Naive B cell (primary cell): ENCODE results near the gene TEKT1. TPM values are rescaled to one million over a fixed set of nuclear protein-coding genes. Genes with fewer than 3 reads are reported as not detected.
A peak's percentile ranks its signal among the peaks of the same experiment; 100 is the strongest.

Experiments used
- ATAC-seq, 2 donors: fragments of 150-1000 bp; cut with Tn5 transposase; 2 replicates each; pipeline ENCODE4 v1.10.0; 2021; ENCODE audit warnings: low read depth in 2 of 2, mild to moderate bottlenecking in 2 of 2, moderate library complexity in 2 of 2
- DNase-seq: peaks from one replicate; pipeline ENCODE4 v3.0.0; 2022
- H3K27ac Mint-ChIP-seq, 6 donors: one replicate each; pipeline ENCODE4 v1.8.0; 2020 to 2022; ENCODE audit warnings: mild to moderate bottlenecking in 6 of 6, mixed read lengths in 6 of 6, moderate library complexity in 5 of 6, inconsistent platforms in 2 of 6
- H3K27me3 Mint-ChIP-seq, 3 donors: one replicate each; pipeline ENCODE4 v1.8.0; 2021 to 2022; ENCODE audit warnings: mixed read lengths in 3 of 3, mild to moderate bottlenecking in 1 of 3
- H3K36me3 Mint-ChIP-seq, 2 donors: one replicate each; pipeline ENCODE4 v1.8.0; 2020 to 2022; ENCODE audit warnings: mixed read lengths in 2 of 2, inconsistent platforms in 1 of 2, mild to moderate bottlenecking in 1 of 2
- H3K4me1 Mint-ChIP-seq, 3 donors: one replicate each; pipeline ENCODE4 v1.8.0; 2020 to 2022; ENCODE audit warnings: mixed read lengths in 3 of 3, inconsistent platforms in 1 of 3, mild to moderate bottlenecking in 1 of 3, moderate library complexity in 1 of 3
- H3K4me3 Mint-ChIP-seq, 8 donors: one replicate each; pipeline ENCODE4 v1.8.0; 2020 to 2022; ENCODE audit warnings: mild to moderate bottlenecking in 8 of 8, mixed read lengths in 8 of 8, moderate library complexity in 8 of 8, inconsistent platforms in 2 of 8
- H3K9me3 Mint-ChIP-seq, 7 donors: one replicate each; pipeline ENCODE4 v1.8.0; 2020 to 2022; ENCODE audit warnings: mixed read lengths in 7 of 7, mild to moderate bottlenecking in 5 of 7, inconsistent platforms in 2 of 7, moderate library complexity in 1 of 7
- polyA plus RNA-seq, 6 donors: library from polyadenylated mRNA; unstranded; fragments of 300-500 nt; fragmentation: Illumina TruSeq; gene quantifications; one replicate each; pipeline ENCODE4 v1.2.3, GENCODE V29; 2021; ENCODE audit warnings: low read depth in 6 of 6

TEKT1 gene
- polyA plus RNA-seq, 6 donors from 2014 or later = not detected

DNA sequence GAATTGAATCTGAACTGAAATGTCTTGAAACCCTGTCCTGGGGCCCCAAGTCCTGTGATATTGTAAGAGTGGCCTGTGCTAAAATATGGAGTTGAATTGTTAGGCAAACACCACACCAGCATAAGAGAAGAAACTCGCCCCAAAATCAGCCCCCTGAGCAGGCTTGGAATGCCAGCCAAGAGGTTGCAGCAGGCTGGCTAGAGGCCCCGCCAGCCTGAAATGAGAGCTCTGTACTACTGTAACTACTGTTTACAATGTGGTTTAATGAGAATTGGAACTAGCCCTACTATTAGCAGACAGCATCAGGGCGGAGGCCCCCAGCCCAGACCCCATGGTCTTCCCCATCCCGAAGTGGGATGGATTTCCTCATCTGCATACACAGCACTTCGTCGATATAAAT is 31.8 kb downstream of the TEKT1 start:
- H3K27ac Mint-ChIP-seq = no peak overlapping the region

DNA sequence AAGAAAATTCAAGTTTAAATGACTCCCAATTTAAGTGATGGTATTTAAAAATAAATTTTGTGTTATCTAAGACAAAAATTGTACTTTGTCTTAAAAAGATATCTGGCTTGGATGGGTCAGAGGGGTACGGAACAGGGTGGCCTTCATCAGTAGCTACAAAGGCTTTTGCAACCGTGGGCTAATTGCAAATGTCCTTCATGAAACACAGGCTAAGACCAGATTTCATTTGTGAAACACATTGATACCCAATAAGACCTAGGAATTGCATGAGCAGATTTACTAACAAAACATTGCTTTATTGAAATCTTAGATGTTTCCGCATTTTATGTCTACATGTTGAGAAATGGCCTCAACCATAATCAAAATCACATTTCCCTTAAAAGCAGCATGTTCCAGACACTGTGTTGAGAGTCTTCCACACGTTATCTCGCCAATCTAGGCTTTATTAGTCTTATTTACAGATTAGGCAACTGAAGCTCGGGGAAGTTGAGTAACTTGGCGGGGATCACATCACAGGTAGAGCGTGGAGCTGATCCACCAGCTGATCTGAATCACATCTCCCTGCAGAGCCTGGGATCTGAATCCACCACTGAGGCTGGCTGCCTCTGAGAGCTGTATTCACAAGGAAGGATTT is 33.7 kb downstream of the TEKT1 start:
- no peaks in the 10 kb centered on the region for H3K4me1 Mint-ChIP-seq
- no peaks in the 10 kb centered on the region for H3K9me3 Mint-ChIP-seq
- no peaks in the 10 kb centered on the region for H3K36me3 Mint-ChIP-seq
- no peak for DNase-seq
- H3K27me3 Mint-ChIP-seq = peaks cover 28 to 44% (median 28%) of the 10 kb centered on the region in 3 donors
- no peak overlapping the region for H3K4me3 Mint-ChIP-seq
- no peak for ATAC-seq
- H3K27ac Mint-ChIP-seq = no peak overlapping the region

More for the DNA sequence above, 31.8 kb downstream of the TEKT1 start:
- ATAC-seq (no peak), DNase-seq (no peak)
- H3K27me3 Mint-ChIP-seq = peaks cover 17 to 39% (median 28%) of the 10 kb centered on the region in 3 donors
- H3K4me1 Mint-ChIP-seq = no peaks in the 10 kb centered on the region
- H3K9me3 Mint-ChIP-seq = no peaks in the 10 kb centered on the region
- no peaks in the 10 kb centered on the region for H3K36me3 Mint-ChIP-seq
- H3K4me3 Mint-ChIP-seq = no peak overlapping the region

- H3K4me1 Mint-ChIP-seq = no peaks in the 10 kb centered on the region
- peaks cover 33 to 52% (median 37%) of the 10 kb centered on the region in 3 donors for H3K27me3 Mint-ChIP-seq
- no peaks in the 10 kb centered on the region for H3K9me3 Mint-ChIP-seq
These were observed 34.5 kb downstream of the TEKT1 start for GRCh38 chr17:6796887-6797490.

DNA sequence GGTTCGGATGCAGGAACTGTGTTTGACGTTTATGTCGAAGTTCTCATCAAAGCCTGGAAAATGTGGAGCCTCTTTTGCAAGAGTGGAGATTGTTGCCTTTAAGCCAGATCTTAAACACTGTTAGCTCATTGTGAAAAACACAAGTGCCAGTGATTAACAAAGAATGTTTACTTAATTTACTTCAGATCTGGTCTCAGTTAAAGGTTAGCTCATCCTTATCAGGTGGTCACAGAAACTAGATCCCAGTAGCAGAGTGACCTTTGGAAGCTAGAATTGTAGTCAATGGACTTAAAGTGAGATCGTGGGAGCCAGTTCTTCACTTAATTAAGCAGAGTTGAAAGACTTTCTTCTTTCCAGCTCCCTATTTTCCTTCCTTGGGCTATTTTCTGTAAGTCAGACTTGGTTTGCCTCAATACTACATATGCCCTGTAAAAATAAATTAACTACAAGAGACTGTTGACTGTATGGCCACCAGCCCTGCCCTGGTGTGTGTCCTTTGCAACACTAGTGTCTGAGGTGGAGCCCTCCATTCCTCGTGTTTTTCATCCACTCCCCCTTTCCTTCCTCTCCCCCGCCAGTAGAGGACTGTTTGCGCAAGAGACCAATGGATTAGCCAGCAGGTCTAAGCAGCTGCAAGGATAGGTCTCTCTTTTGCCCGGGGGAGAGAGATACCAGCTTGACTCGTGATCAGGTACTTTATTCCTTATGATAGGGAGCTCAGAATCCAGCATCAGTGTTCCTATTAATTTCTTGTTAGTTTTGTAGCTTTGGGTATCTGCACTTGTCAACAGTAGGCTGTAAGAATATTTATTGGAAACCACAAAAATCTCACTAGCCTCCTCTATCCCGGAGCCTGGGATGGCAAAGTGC is 35.3 kb downstream of the TEKT1 start:
- no peak for ATAC-seq
- Mint-ChIP-seq H3K27me3 (peaks cover 38 to 52% (median 44%) of the 10 kb centered on the region in 3 donors), H3K4me1 (no peaks in the 10 kb centered on the region), H3K9me3 (no peaks in the 10 kb centered on the region), H3K4me3 (no peak overlapping the region), H3K36me3 (no peaks in the 10 kb centered on the region), H3K27ac (peak overlapping the region in 1 of 6 donors; percentile 44)
- DNase-seq = no peak

More at GRCh38 chr17:6796887-6797490, 34.5 kb downstream of the TEKT1 start:
- no peak for ATAC-seq
- no peak overlapping the region for H3K27ac Mint-ChIP-seq
- H3K36me3 Mint-ChIP-seq = no peaks in the 10 kb centered on the region
- DNase-seq = no peak
- no peak overlapping the region for H3K4me3 Mint-ChIP-seq

GRCh38 chr17:6793748-6794493 is 37.6 kb downstream of the TEKT1 start:
- Mint-ChIP-seq H3K27me3 (peaks cover 42 to 56% (median 54%) of the 10 kb centered on the region in 3 donors), H3K27ac (no peak overlapping the region), H3K9me3 (no peaks in the 10 kb centered on the region), H3K36me3 (no peaks in the 10 kb centered on the region), H3K4me1 (no peaks in the 10 kb centered on the region), H3K4me3 (peak overlapping the region in 1 of 8 donors; percentile 21)
- no peak for DNase-seq
- ATAC-seq = no peak

DNA sequence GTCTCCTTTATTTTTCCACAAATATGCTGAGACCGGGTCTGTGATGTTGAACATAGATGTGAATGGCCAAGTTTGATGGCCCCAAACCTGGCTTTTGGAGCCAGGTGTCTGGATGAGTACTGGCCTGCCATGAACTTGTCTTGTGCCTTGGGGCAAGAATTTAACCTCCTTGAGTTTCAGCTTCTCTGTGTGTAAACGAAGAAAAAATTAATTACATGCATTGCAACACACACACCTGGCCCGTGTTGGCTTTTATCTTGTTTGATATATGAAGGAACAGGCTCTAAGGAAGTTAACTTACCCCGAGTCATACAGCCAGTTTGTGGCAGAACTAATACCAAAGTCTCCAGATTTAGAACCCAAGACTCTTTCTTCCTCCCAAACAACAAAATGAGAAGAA is 42.4 kb downstream of the TEKT1 start:
- H3K27ac Mint-ChIP-seq = no peak overlapping the region
- ATAC-seq (no peak), DNase-seq (no peak)
- peaks cover 65 to 66% (median 66%) of the 10 kb centered on the region in 3 donors for H3K27me3 Mint-ChIP-seq
- H3K4me1 Mint-ChIP-seq = no peaks in the 10 kb centered on the region
- peaks cover 3 to 21% (median 9%) of the 10 kb centered on the region in 7 donors for H3K9me3 Mint-ChIP-seq
- H3K36me3 Mint-ChIP-seq = peaks cover 0 to 10% of the 10 kb centered on the region in 2 donors
- H3K4me3 Mint-ChIP-seq = no peak overlapping the region

GRCh38 chr17:6787081-6787693 is 44.3 kb downstream of the TEKT1 start:
- Mint-ChIP-seq H3K9me3 (peaks cover 3 to 39% (median 11%) of the 10 kb centered on the region in 7 donors), H3K27ac (peak overlapping the region in 1 of 6 donors; percentile 29), H3K4me3 (no peak overlapping the region), H3K36me3 (peaks cover 0 to 10% of the 10 kb centered on the region in 2 donors), H3K4me1 (no peaks in the 10 kb centered on the region), H3K27me3 (peaks cover 67 to 72% (median 71%) of the 10 kb centered on the region in 3 donors)
- DNase-seq (no peak), ATAC-seq (no peak)

DNA sequence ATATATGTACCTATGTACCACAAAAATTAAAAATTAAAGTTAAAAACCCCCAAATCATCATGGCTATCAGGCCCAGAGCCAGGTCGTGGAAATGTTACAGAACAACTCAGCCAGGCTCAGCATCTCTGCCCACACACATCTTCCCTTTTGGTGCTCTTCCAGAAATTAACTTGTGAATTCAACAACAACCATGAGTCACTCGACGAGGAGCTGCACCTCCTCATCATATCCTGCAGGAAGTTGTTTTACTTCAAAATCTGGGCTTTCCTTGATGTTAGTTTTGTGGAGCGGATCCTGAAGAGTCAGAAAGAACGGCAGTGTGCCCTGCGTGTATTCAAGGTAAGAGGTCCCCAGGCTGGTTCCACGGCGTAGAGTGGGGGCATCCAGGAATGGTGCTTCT is 44.9 kb downstream of the TEKT1 start:
- Mint-ChIP-seq H3K27ac (no peak overlapping the region), H3K4me1 (no peaks in the 10 kb centered on the region), H3K9me3 (peaks cover 3 to 45% (median 13%) of the 10 kb centered on the region in 7 donors), H3K4me3 (no peak overlapping the region), H3K36me3 (peaks cover 0 to 10% of the 10 kb centered on the region in 2 donors), H3K27me3 (peaks cover 67 to 75% (median 72%) of the 10 kb centered on the region in 3 donors)
- ATAC-seq = no peak
- DNase-seq = no peak

GRCh38 chr17:6782244-6782643 is 49.3 kb downstream of the TEKT1 start:
- DNase-seq (no peak), ATAC-seq (no peak)
- Mint-ChIP-seq H3K27ac (peak overlapping the region in 1 of 6 donors; percentile 66), H3K4me1 (no peaks in the 10 kb centered on the region), H3K4me3 (no peak overlapping the region), H3K27me3 (peaks cover 54 to 80% (median 80%) of the 10 kb centered on the region in 3 donors), H3K9me3 (peaks cover 3 to 54% (median 16%) of the 10 kb centered on the region in 7 donors), H3K36me3 (peaks cover 0 to 14% of the 10 kb centered on the region in 2 donors)

DNA sequence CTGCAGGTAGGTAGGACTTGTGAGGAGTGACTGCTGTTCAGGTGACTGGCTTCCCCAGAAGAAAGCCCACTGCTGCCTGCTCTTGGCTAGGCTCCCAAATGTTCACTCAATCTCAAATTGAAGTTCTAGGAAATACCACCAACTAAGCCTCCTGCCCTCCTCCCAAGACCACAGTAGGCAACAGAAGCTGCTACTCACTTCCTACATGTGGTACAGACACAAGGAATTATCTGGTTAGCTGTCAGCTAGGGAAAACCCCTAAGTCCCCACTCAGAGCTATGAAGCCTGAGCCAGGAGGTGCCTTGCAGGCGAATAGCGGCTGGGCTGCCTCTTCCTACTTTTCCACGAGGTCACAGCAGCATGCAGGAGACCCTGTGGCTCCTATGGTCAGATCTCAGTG is 50.6 kb downstream of the TEKT1 start:
- Mint-ChIP-seq H3K4me1 (peaks cover 0 to 3% (median 0%) of the 10 kb centered on the region in 3 donors), H3K9me3 (peaks cover under 1 to 53% (median 22%) of the 10 kb centered on the region in 7 donors), H3K4me3 (no peak overlapping the region), H3K27me3 (peaks cover 52 to 80% (median 80%) of the 10 kb centered on the region in 3 donors), H3K36me3 (peaks cover 0 to 13% of the 10 kb centered on the region in 2 donors), H3K27ac (no peak overlapping the region)
- DNase-seq (no peak), ATAC-seq (no peak)

GRCh38 chr17:6780001-6780400 is 51.5 kb downstream of the TEKT1 start:
- H3K4me3 Mint-ChIP-seq = no peak overlapping the region

GRCh38 chr17:6779411-6779810 is 52.1 kb downstream of the TEKT1 start:
- Mint-ChIP-seq H3K4me1 (peaks cover 0 to 10% (median 0%) of the 10 kb centered on the region in 3 donors), H3K36me3 (peaks cover 6 to 8% of the 10 kb centered on the region in 2 donors), H3K27ac (no peak overlapping the region), H3K27me3 (peaks cover 45 to 86% (median 84%) of the 10 kb centered on the region in 3 donors), H3K4me3 (no peak overlapping the region), H3K9me3 (peaks cover 0 to 51% (median 24%) of the 10 kb centered on the region in 7 donors)
- DNase-seq (no peak), ATAC-seq (no peak)

More at GRCh38 chr17:6780001-6780400, 51.5 kb downstream of the TEKT1 start:
- Mint-ChIP-seq H3K36me3 (peaks cover 0 to 5% of the 10 kb centered on the region in 2 donors), H3K4me1 (peaks cover 0 to 10% (median 0%) of the 10 kb centered on the region in 3 donors), H3K27ac (no peak overlapping the region), H3K9me3 (peaks cover 0 to 51% (median 20%) of the 10 kb centered on the region in 7 donors), H3K27me3 (peaks cover 44 to 81% (median 80%) of the 10 kb centered on the region in 3 donors)
- DNase-seq (no peak), ATAC-seq (no peak)
